ENCODE results near the gene RAPGEF4.

Gene RAPGEF4

GRCh38 chr2:173058673-173059072 lies 323.0 kb downstream of the RAPGEF4 start:
- no peak for DNase-seq (ENCODE audit: low read depth)
- TF ChIP-seq, protein P1, sequence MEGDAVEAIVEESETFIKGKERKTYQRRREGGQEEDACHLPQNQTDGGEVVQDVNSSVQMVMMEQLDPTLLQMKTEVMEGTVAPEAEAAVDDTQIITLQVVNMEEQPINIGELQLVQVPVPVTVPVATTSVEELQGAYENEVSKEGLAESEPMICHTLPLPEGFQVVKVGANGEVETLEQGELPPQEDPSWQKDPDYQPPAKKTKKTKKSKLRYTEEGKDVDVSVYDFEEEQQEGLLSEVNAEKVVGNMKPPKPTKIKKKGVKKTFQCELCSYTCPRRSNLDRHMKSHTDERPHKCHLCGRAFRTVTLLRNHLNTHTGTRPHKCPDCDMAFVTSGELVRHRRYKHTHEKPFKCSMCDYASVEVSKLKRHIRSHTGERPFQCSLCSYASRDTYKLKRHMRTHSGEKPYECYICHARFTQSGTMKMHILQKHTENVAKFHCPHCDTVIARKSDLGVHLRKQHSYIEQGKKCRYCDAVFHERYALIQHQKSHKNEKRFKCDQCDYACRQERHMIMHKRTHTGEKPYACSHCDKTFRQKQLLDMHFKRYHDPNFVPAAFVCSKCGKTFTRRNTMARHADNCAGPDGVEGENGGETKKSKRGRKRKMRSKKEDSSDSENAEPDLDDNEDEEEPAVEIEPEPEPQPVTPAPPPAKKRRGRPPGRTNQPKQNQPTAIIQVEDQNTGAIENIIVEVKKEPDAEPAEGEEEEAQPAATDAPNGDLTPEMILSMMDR (conservative IDR thresholded peaks at IDR 0.05; ENCODE audit: low read length): no peak
- H3K4me3 ChIP-seq (ENCODE audit: low read length): no peak overlapping the region

DNA sequence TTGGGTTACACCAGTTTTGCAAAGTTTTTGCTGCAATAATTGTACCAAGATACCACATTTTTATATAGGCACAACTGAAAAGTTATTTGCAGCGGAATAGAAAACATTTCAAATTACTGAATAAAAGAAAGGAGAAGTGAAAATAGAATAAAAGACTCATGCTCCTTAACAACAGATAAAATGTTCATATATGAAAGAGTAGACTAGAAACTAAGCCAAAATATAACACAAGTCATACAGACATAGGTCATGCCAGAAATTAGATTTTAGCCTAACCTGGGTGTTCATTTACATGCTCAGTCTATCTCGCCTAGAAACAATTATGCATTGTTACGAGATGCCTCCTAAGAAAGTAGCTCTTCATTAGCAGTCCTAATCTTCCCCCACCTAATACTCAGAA lies 323.6 kb downstream of the RAPGEF4 start:
- DNase-seq (ENCODE audit: low read depth): no peak
- TF ChIP-seq, protein P1 (conservative IDR thresholded peaks at IDR 0.05; ENCODE audit: low read length): no peak
- no peak overlapping the region for H3K4me3 ChIP-seq (ENCODE audit: low read length)

- DNase-seq (ENCODE audit: low read depth): peak; percentile 84
- H3K4me3 ChIP-seq (ENCODE audit: low read length): no peak overlapping the region
- TF ChIP-seq, protein P1 (conservative IDR thresholded peaks at IDR 0.05; ENCODE audit: low read length): no peak
Observed at GRCh38 chr2:173059971-173060461, 324.4 kb downstream of the RAPGEF4 start.

DNA sequence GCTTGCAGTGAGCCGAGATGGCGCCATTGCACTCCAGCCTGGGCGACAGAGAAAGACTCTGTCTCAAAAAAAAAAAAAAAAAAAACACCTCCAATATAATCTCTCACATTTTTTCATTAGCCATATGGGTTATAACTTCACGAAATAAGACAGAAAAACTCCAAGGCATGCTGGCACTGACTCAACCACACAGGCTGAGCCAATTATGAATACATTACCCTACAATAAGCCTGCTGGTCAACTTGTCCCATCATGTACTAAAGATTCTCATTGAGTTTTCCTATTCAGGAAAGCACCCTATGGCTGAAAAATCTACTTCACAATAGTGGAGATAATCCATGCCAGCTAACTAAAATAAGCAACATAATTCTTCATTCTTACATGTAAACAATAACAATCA lies 327.2 kb downstream of the RAPGEF4 start:
- DNase-seq (ENCODE audit: low read depth): peak; percentile 80
- H3K4me3 ChIP-seq (ENCODE audit: low read length): no peak overlapping the region
- TF ChIP-seq, protein P1 (conservative IDR thresholded peaks at IDR 0.05; ENCODE audit: low read length): no peak

DNA sequence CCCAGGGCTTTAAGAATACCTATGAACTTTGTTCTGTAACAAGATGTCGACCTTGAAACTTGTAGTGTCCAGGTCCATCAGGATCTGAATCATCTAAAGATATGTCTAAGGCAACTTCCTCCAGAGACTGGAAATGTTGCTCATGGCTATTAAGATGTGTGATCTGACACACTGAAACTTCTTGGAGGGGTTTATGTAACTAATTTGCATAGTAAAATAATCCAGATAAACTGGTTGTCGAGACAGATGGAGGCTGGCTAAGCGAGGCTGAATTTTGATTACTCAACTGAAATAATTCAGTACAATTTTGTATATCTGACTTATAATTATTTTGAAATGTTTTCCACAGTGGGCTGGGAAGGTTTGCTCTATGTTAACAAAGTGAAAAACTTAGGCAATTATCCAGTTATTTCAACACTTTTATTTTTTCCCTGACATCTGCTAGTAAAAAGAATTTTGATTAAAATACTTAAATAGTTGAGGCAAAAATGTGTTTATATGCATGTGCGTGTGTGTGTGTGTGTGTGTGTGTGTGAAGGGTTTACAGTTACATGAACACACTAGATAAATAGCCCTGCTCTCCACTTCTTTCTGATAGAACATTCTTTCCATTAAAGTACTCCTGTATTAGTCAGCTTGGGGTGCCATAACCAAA lies 328.6 kb downstream of the RAPGEF4 start:
- TF ChIP-seq, protein P1 (conservative IDR thresholded peaks at IDR 0.05; ENCODE audit: low read length): no peak
- no peak overlapping the region for H3K4me3 ChIP-seq (ENCODE audit: low read length)
- peak; percentile 95 for DNase-seq (ENCODE audit: low read depth)

- DNase-seq (ENCODE audit: low read depth): no peak
- no peak overlapping the region for H3K4me3 ChIP-seq (ENCODE audit: low read length)
- TF ChIP-seq, protein P1 (conservative IDR thresholded peaks at IDR 0.05; ENCODE audit: low read length): no peak
Observed at GRCh38 chr2:173066887-173067676, 331.4 kb downstream of the RAPGEF4 start.
